ENCODE measurements around the gene TENT5C.

Gene TENT5C

DNA sequence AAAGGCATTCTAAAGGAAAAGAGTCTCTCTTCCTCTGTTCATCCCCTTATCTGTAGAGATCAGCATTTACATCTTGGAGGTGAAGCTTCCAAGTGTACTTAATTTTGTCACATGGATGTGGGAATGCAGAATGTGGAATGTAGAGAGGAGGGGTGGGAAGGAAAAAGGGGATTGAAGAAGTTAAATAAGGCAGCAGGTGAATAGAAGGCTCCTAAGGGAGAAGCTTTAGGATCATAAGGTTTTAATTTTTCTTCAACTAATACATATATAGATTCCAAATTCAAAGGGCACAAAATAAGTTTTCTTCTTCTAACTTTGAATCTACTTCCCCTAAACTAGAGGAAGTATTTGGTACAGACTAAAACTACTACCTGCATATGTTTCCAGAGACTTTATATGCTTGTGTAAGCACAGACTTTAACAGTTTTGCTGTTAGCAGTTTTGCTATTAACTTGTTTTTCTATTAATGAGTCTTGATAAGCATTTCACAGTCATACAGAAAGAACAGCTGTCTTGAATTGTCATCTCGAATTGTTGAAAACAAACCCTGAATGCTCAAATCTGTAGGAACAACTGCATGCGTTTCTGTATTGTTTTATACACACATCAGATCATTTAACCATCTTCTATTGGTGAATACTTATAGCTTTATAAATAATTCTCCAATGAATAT lies 12.7 kb downstream of the TENT5C start:
- no peak for TF ChIP-seq CTCF (conservative IDR thresholded peaks at IDR 0.05; ENCODE audit: low read depth, low read length)
- DNase-seq (ENCODE audit: low read depth): no peak
- H3K4me3 ChIP-seq (ENCODE audit: low read depth, low read length): no peak overlapping the region

- no peak overlapping the region for H3K4me3 ChIP-seq (ENCODE audit: low read depth, low read length)
- DNase-seq (ENCODE audit: low read depth): no peak
- no peak for TF ChIP-seq CTCF (conservative IDR thresholded peaks at IDR 0.05; ENCODE audit: low read depth, low read length)
These were observed 14.6 kb downstream of the TENT5C start for GRCh38 chr1:117620440-117620839.

GRCh38 chr1:117621316-117621715 lies 15.5 kb downstream of the TENT5C start:
- no peak for DNase-seq (ENCODE audit: low read depth)
- TF ChIP-seq CTCF (conservative IDR thresholded peaks at IDR 0.05; ENCODE audit: low read depth, low read length): no peak
- no peak overlapping the region for H3K4me3 ChIP-seq (ENCODE audit: low read depth, low read length)

DNA sequence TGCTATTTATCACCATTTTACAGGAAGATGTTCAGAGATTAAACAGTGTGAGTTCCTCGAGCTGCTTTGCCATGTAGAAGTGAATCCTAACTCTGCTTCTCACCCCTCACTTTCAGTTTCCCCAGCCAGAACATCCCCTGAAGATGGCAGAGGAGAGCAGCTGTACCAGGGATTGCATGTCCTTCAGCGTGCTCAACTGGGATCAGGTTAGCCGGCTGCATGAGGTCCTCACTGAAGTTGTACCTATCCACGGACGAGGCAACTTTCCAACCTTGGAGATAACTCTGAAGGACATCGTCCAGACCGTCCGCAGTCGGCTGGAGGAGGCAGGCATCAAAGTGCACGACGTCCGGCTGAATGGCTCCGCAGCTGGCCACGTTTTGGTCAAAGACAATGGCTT lies 16.9 kb downstream of the TENT5C start:
- no peak for DNase-seq (ENCODE audit: low read depth)
- no peak overlapping the region for H3K4me3 ChIP-seq (ENCODE audit: low read depth, low read length)
- no peak for TF ChIP-seq CTCF (conservative IDR thresholded peaks at IDR 0.05; ENCODE audit: low read depth, low read length)

- H3K4me3 ChIP-seq (ENCODE audit: low read depth, low read length): no peak overlapping the region
- TF ChIP-seq CTCF (conservative IDR thresholded peaks at IDR 0.05; ENCODE audit: low read depth, low read length): no peak
- DNase-seq (ENCODE audit: low read depth): no peak
These were observed 17.3 kb downstream of the TENT5C start for GRCh38 chr1:117623141-117623540.

- no peak for TF ChIP-seq CTCF (conservative IDR thresholded peaks at IDR 0.05; ENCODE audit: low read depth, low read length)
- DNase-seq (ENCODE audit: low read depth): no peak
- no peak overlapping the region for H3K4me3 ChIP-seq (ENCODE audit: low read depth, low read length)
These were observed 17.9 kb downstream of the TENT5C start for GRCh38 chr1:117623698-117624097.

DNA sequence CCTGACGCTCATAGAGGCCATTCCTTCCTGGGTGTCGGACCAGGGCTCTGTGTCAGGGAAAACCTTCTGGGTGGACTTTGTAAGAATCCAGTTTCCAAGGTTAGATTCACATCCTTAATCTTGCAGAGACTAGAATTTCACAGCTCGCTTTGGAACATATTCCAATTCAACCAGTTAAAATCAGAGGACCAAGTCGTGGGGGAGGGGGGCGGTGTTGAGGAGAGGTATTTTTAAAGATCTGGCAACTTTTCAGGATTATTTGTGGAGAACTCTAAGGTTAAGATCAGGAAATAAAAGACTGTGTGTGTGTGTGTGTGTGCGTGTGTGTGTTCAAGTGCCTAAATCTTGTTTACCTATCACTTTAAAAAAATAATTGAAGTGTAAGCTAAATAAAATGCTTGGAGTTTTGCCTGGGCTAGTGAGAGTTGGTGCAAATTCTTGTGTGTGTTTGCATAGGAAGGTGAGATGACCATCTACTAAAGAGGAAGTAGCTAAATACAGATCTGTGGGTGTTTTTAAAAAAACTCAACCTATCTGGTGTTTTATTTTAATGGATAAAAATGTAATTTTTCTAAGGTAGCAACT lies 21.8 kb downstream of the TENT5C start:
- DNase-seq (ENCODE audit: low read depth): no peak
- no peak overlapping the region for H3K4me3 ChIP-seq (ENCODE audit: low read depth, low read length)
- TF ChIP-seq CTCF (conservative IDR thresholded peaks at IDR 0.05; ENCODE audit: low read depth, low read length): no peak
